ENCODE results near the gene IL13RA1.
"Not testable (repeated sequence)": the region's sequence is repeated elsewhere in the genome, so short reads cannot be mapped to it uniquely, and the experiment has no call there.

The IL13RA1 gene

DNA sequence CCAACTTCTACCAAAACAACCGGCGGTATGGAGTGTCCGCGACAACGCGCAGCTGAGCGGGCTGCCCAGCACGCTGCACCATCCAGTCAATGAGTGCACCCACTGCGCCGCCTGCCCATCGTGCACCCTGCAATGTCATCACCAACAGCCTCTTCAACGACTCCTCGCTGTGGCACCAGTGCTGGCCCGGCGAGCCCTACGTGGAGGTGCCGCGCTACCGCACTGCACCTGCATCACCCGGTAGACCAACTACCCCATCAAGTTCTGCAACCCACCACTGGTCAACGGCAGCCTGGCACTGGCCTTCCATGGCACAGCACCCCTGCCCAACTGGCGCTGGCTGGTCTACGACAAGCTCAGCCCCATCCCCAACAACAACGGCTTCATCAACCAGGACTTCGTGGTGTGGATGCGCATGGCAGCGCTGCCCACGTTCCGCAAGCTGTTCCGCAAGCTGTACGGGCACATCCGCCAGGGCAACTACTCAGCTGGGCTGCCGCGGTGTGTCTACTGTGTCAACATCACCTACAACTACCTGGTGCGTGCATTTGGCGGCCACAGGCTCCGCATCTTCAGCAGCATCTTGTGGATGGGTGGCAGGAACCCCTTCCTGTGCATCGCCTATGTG lies 42.8 kb downstream of the IL13RA1 start:
- no peaks in the 10 kb centered on the region for H3K36me3 ChIP-seq (ENCODE audit: insufficient read depth, low read length)
- H3K9me3 ChIP-seq (ENCODE audit: low read length), result no peaks in the 10 kb centered on the region
- H2AFZ ChIP-seq (ENCODE audit: low read depth, low read length), result no peak overlapping the region
- no peaks in the 10 kb centered on the region for H3K27me3 ChIP-seq (ENCODE audit: insufficient read depth, low read length)
- H3K4me3 ChIP-seq (ENCODE audit: low read length), result no peak overlapping the region
- no peaks in the 10 kb centered on the region for H3K4me1 ChIP-seq (ENCODE audit: insufficient read depth, low read length)

DNA sequence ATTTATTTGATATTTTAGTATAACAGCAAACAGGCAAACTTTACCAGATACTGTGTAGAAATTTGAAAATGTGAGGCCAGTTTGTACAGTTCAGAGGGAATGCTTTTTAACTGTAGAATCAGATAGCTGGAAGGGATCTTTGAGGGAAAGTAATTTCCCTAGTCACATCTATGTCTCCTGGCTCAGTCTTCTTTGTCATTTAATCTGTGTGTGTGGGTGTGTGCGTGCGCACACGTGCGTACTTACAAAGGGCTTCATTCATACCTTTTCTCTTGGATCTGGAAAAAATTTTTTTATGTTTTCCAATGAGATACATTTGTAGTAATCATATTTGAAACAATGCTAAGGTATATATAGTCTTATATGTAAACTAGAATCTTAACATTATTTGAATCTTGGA lies 44.6 kb downstream of the IL13RA1 start:
- Histone ChIP-seq H2AFZ (ENCODE audit: low read depth, low read length) (no peak overlapping the region), H3K27me3 (ENCODE audit: insufficient read depth, low read length) (no peaks in the 10 kb centered on the region), H3K9me3 (ENCODE audit: low read length) (no peaks in the 10 kb centered on the region), H3K4me1 (ENCODE audit: insufficient read depth, low read length) (no peaks in the 10 kb centered on the region), H3K36me3 (ENCODE audit: insufficient read depth, low read length) (no peaks in the 10 kb centered on the region), H3K4me3 (ENCODE audit: low read length) (no peak overlapping the region)

DNA sequence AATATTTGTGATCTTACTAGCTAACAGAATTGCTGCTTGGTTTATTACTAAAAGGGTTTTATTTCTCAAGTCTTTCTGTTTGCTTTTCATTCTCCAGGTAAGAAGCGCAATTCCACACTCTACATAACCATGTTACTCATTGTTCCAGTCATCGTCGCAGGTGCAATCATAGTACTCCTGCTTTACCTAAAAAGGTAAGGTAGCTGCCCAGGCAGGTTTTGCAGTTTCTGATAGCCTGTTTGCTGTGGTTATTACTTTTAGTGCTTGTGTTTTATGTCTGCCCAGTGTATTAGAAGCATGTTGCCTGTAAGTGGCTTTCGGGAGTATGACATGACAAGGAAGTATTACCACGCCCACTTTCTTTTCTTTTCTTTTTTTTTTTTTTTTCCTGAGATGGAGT lies 46.4 kb downstream of the IL13RA1 start:
- H3K4me3 ChIP-seq (ENCODE audit: low read length), result no peak overlapping the region
- no peaks in the 10 kb centered on the region for H3K9me3 ChIP-seq (ENCODE audit: low read length)
- H3K27me3 ChIP-seq (ENCODE audit: insufficient read depth, low read length), result no peaks in the 10 kb centered on the region
- H2AFZ ChIP-seq (ENCODE audit: low read depth, low read length), result no peak overlapping the region
- no peaks in the 10 kb centered on the region for H3K4me1 ChIP-seq (ENCODE audit: insufficient read depth, low read length)
- H3K36me3 ChIP-seq (ENCODE audit: insufficient read depth, low read length), result no peaks in the 10 kb centered on the region

DNA sequence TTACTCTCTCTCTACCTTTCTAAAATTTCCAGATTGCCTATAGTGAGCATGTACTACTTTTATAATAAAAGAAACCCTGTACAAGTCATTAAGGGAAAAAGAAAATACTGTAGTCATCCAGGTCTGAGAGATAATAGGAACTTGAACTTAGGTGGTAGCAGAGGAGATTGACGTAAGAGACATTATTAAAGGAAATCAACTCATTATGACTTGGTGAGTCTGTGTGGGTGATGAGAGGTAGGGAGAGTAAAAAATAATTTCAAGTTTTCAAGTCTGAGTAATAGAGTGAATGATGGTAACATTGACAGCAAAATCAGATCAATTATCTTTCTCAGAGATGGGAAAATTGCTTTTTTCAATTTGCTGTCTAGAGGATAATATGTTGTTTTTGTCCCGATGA lies 52.2 kb downstream of the IL13RA1 start:
- Histone ChIP-seq H3K27me3 (ENCODE audit: insufficient read depth, low read length) (no peaks in the 10 kb centered on the region), H2AFZ (ENCODE audit: low read depth, low read length) (no peak overlapping the region), H3K36me3 (ENCODE audit: insufficient read depth, low read length) (no peaks in the 10 kb centered on the region), H3K4me3 (ENCODE audit: low read length) (no peak overlapping the region), H3K4me1 (ENCODE audit: insufficient read depth, low read length) (no peaks in the 10 kb centered on the region), H3K9me3 (ENCODE audit: low read length) (no peaks in the 10 kb centered on the region)

DNA sequence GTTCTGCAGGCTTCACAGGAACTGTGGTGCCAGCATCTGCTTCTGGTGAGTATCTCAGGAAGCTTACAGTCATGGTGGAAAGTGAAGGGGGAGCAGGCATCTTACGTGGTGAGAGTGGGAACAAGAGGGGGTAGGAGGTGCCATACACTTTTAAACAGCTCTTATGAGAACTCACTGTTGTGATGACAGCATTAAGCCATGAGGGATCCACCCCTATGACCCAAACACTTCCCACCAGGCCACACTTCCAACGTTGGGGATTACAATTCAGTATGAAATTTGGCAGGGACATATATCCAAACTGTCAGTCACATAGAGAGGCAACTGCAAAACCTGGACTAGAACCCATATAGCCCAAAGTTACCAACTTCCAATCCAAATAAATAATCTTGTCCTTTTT lies 53.1 kb downstream of the IL13RA1 start:
- Histone ChIP-seq H3K9me3 (ENCODE audit: low read length) (no peaks in the 10 kb centered on the region), H3K36me3 (ENCODE audit: insufficient read depth, low read length) (no peaks in the 10 kb centered on the region), H3K4me1 (ENCODE audit: insufficient read depth, low read length) (no peaks in the 10 kb centered on the region), H3K4me3 (ENCODE audit: low read length) (no peak overlapping the region), H3K27me3 (ENCODE audit: insufficient read depth, low read length) (no peaks in the 10 kb centered on the region), H2AFZ (ENCODE audit: low read depth, low read length) (no peak overlapping the region)

DNA sequence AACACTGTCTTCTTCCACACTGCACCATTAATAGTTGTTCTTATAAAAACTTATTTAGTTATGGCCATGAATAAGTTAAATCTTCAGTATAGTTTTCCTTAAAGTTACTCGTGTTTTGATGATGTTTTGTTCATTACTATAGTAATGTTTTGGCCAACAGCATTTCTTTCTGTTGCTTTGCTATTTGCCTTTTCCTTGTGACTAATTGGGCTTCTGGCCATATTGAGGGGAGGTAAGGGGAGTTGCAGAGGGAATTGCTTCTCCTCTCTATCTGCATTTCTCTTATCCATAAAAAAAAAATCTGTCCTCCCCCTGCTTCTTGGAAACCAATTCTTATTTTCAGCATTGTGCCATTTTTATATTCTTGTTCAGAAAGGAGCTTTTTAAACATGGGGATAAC lies 53.5 kb downstream of the IL13RA1 start:
- Histone ChIP-seq H2AFZ (ENCODE audit: low read depth, low read length) (no peak overlapping the region), H3K4me3 (ENCODE audit: low read length) (no peak overlapping the region), H3K36me3 (ENCODE audit: insufficient read depth, low read length) (no peaks in the 10 kb centered on the region), H3K27me3 (ENCODE audit: insufficient read depth, low read length) (no peaks in the 10 kb centered on the region), H3K9me3 (ENCODE audit: low read length) (no peaks in the 10 kb centered on the region), H3K4me1 (ENCODE audit: insufficient read depth, low read length) (no peaks in the 10 kb centered on the region)

DNA sequence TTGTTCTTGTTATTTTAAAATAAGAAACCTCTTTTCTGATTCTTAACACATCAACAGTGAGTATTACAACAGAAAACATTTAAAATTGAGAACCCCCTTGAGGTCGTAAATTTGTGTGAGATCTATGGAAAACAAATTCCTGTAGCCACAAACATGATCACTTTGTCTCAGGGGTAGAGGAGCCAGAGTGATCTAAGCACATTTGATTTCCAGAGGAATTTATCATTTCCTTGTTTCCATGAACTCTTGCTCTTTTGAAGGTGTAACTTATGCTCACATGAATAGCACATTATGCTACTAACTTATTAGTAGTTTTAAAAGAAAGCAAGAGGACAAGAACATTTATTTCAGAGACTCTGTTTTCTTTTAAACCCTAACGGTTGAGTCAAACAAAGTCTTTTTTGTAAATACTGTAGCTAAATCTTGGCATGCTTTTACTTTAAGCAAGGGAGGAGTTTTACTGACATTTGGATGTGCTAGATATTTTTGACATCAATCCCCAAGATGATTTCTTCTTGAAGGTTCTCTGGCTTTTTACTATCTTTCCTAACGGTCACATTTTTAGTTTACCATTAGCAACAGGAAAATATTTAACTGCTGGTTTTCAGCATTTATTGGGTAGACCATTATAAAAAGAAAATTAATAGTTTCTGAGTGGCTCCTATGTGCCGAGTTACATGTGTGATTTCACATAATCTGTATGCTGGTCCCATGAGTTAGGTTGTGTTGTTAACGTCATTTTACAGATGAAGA lies 68.3 kb downstream of the IL13RA1 start:
- Histone ChIP-seq H3K27me3 (ENCODE audit: insufficient read depth, low read length) (no peaks in the 10 kb centered on the region), H3K36me3 (ENCODE audit: insufficient read depth, low read length) (no peaks in the 10 kb centered on the region), H3K4me1 (ENCODE audit: insufficient read depth, low read length) (peaks cover 2% of the 10 kb centered on the region), H2AFZ (ENCODE audit: low read depth, low read length) (no peak overlapping the region), H3K9me3 (ENCODE audit: low read length) (no peaks in the 10 kb centered on the region), H3K4me3 (ENCODE audit: low read length) (no peak overlapping the region)

DNA sequence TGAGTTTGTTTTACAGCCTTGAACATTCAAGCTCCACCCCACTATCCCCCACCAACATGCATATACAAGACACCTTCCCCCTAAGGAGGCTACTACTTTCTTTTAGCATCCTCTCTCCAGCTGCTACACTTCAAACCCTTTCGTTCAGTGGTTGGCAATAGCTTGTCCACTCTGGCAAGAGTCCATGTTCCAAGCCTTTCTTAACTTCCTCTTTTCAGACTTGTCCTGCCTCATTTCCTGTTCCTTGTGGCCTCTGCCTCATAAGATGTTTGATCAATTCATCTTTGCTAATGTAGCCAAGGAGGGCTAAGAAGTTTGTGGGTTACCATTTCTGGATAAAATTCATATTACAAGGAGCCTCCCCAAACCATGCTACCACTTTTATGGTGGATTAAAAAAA lies 75.5 kb downstream of the IL13RA1 start:
- Histone ChIP-seq H3K9me3 (ENCODE audit: low read length) (no peaks in the 10 kb centered on the region), H3K4me1 (ENCODE audit: insufficient read depth, low read length) (no peaks in the 10 kb centered on the region), H2AFZ (ENCODE audit: low read depth, low read length) (no peak overlapping the region), H3K36me3 (ENCODE audit: insufficient read depth, low read length) (no peaks in the 10 kb centered on the region), H3K27me3 (ENCODE audit: insufficient read depth, low read length) (no peaks in the 10 kb centered on the region), H3K4me3 (ENCODE audit: low read length) (no peak overlapping the region)

DNA sequence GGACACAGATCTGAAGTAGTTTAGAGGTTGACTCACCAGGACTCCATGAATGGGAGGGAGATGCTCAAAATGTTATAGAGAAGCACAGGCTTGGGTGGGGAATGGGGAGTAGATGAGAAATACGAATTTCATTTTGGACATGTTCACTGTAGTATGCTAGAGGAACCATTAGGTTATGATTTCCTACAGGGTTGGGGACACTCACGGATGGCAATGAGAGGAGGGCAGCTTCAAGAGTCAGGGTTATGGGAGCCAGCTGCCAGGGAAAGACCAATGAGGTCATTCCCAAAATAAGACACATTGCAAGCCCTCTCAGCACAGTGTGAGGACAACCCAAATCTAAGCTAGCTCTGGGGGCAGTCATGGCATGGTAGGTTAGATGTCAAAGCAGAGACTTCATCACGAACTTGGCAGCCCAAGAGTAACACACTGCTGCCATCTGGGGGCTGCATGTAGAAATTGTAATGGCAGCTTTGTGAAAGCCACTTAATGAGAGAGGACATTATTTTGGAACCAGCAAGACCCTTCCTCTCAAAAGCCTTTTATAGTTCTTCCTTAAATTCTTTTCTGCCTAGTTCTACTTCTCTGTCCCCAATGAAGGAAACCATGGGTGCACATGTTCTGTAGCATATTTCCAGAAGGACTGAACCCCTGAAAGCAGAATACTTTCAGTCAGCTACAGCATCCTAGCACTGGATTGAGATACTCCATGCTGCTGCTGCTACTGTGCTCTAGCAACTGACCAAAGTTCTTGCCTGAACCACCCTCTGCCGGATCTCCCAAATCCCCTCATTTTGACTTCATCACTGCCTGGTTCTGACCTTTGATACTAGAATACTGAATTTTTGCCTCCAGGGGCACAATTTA lies 80.0 kb downstream of the IL13RA1 start:
- H3K4me1 ChIP-seq (ENCODE audit: insufficient read depth, low read length), result no peaks in the 10 kb centered on the region
- H3K4me3 ChIP-seq (ENCODE audit: low read length), result no peak overlapping the region
- H3K36me3 ChIP-seq (ENCODE audit: insufficient read depth, low read length), result no peaks in the 10 kb centered on the region
- H3K27me3 ChIP-seq (ENCODE audit: insufficient read depth, low read length), result no peaks in the 10 kb centered on the region
- H2AFZ ChIP-seq (ENCODE audit: low read depth, low read length), result no peak overlapping the region
- H3K9me3 ChIP-seq (ENCODE audit: low read length), result no peaks in the 10 kb centered on the region

DNA sequence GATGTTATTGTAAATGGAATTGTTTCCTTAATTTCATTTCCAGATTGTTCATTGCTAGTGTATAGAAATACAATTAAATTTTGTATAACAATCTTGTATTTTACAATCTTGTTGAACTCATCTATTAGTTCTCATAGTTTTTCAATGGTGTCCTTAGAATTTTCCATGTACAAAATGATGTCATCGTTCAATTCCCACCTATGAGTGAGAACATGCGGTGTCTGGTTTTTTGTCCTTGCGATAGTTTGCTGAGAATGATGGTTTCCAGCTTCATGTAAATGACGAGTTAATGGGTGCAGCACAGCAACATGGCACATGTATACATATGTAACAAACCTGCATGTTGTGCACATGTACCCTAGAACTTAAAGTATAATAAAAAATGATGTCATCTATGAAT lies 89.9 kb downstream of the IL13RA1 start:
- not testable (repeated sequence) for H2AFZ ChIP-seq (ENCODE audit: low read depth, low read length); H3K27me3 ChIP-seq (ENCODE audit: insufficient read depth, low read length); H3K4me1 ChIP-seq (ENCODE audit: insufficient read depth, low read length)

DNA sequence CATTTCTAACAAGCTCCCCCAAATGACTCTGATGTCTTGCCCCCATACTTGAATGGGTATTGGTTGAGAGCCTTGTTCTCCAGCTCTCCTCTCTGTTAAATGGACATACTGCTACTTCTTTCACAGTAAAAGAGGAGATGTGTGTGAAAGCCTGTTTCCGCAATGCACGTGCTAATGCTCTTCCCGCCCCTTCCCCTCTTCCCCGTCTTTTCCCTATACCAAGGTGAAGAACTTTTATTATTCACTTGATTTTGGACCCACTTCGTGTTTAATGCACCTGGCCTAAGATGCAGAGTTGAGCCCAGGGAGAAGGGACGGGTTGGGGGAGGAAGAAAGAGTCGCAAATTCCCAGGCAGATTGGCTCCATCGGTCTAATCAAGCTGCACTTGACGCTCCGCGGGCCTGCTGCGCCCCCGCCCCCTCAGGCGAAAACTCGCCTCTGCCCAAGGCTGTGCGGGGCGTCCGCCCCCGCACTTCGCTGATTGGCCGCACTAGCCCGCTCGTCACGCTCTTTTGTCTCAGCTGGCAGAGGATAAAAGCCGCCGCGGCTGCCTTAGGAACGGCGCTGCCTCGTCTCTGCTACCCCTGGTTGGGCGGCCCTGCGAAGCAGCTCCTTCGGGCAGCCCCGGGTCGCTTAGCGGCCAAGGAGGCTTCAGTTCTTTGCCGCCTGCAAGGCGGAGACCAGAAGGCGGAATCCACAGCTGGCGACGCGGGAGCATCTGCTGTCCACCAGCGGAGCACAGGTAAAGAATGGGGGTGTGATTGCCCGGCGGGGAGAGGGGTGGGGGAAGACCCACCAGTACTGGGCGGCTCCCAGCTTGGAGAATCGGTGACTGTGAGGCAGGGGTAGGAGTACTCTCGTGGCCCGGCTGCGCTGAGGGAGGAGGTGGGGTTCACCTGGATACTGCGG lies 96.1 kb downstream of the IL13RA1 start, which contains the start of gene ZCCHC12:
ZCCHC12 (plus strand) TSS at position 562 of the 910 bp plus-strand sequence. CDS start 1,421 bp downstream, outside the sequence.
- Histone ChIP-seq H3K4me1 (ENCODE audit: insufficient read depth, low read length) (peaks cover 5% of the 10 kb centered on the region), H3K9me3 (ENCODE audit: low read length) (no peaks in the 10 kb centered on the region), H3K27me3 (ENCODE audit: insufficient read depth, low read length) (peaks cover 24% of the 10 kb centered on the region), H3K36me3 (ENCODE audit: insufficient read depth, low read length) (no peaks in the 10 kb centered on the region), H3K4me3 (ENCODE audit: low read length) (peak within 1 kb of the TSS; percentile 49), H2AFZ (ENCODE audit: low read depth, low read length) (peak within 1 kb of the TSS; percentile 73)

More for the DNA sequence above, 89.9 kb downstream of the IL13RA1 start:
- not testable (repeated sequence) for H3K36me3 ChIP-seq (ENCODE audit: insufficient read depth, low read length); H3K9me3 ChIP-seq (ENCODE audit: low read length); H3K4me3 ChIP-seq (ENCODE audit: low read length)

DNA sequence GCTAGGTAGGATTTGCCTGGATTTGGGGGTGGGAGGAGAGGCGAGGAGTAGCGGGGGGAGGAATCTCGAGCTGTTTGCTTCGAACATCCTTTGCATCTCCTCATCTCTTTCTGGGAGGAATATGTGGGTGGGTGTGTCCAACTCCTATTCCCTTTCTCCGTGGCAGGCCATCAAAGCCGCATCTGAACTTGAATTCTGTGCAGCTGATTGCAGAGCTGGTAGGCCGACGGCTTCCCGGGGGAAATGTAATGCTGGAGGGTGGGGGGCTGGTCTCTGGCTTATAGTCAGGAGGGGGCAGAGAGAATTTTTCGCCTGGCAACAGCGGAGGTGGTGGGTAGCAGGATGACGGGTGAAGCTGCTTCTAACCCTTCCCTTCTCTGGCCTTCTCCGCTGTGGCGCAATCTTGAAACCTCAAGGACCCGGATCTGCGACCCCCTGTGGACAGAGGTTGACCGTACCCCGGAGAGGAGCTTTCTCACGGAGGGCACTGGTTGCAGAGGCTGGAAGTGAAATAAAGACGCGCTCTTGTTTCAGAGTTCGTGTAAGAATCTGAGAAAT lies 96.8 kb downstream of the IL13RA1 start:
- Histone ChIP-seq H2AFZ (ENCODE audit: low read depth, low read length) (peak overlapping the region; percentile 73), H3K4me1 (ENCODE audit: insufficient read depth, low read length) (peaks cover 5% of the 10 kb centered on the region), H3K27me3 (ENCODE audit: insufficient read depth, low read length) (peaks cover 24% of the 10 kb centered on the region), H3K4me3 (ENCODE audit: low read length) (peak overlapping the region; percentile 49), H3K9me3 (ENCODE audit: low read length) (no peaks in the 10 kb centered on the region), H3K36me3 (ENCODE audit: insufficient read depth, low read length) (no peaks in the 10 kb centered on the region)
